ENCODE measurements around the gene SUN5. TPM values are rescaled to one million over a fixed set of nuclear protein-coding genes. Genes with fewer than 3 reads are reported as not detected.

SUN5 gene
- total RNA-seq, 2 donors from 2014 or later = not detected

GRCh38 chr20:33030569-33030968 is 26.3 kb upstream of the SUN5 start:
- Histone ChIP-seq H3K27me3 (ENCODE audit: control insufficient read depth, insufficient read depth, low read length, poor library complexity, severe bottlenecking) (no peaks in the 10 kb centered on the region), H3K9me3 (ENCODE audit: control insufficient read depth, low read length) (no peaks in the 10 kb centered on the region), H3K9ac (ENCODE audit: extremely low read depth, low read length, poor library complexity, severe bottlenecking) (no peak overlapping the region), H3K4me1 (ENCODE audit: control insufficient read depth, insufficient read depth, low read length) (no peaks in the 10 kb centered on the region), H3K27ac (ENCODE audit: low read depth, low read length) (no peak overlapping the region), H3K4me3 (ENCODE audit: low read length) (no peak overlapping the region), H3K36me3 (ENCODE audit: control insufficient read depth, insufficient read depth, low read length) (no peaks in the 10 kb centered on the region)
- TF ChIP-seq CTCF (conservative IDR thresholded peaks at IDR 0.05) = no peak
- Mint-ChIP-seq H3K27ac (no peak overlapping the region), H3K9me3 (no peaks in the 10 kb centered on the region), H3K4me3 (no peak overlapping the region), H3K4me1 (no peaks in the 10 kb centered on the region), H3K27me3 (ENCODE audit: insufficient read depth) (peaks cover 9% of the 10 kb centered on the region), H3K36me3 (ENCODE audit: low read depth) (no peaks in the 10 kb centered on the region)
- WGBS, 2 experiments (ENCODE audit: insufficient coverage in 1 of 2, insufficient read length in 1 of 2) = 89 to 91% methylated on average over 4 to 6 of the region's 6 CpGs
- DNase-seq = no peak

- Histone ChIP-seq H3K9ac (ENCODE audit: extremely low read depth, low read length, poor library complexity, severe bottlenecking) (no peak overlapping the region), H3K36me3 (ENCODE audit: control insufficient read depth, insufficient read depth, low read length) (no peaks in the 10 kb centered on the region), H3K4me3 (ENCODE audit: low read length) (no peak overlapping the region), H3K27ac (ENCODE audit: low read depth, low read length) (no peak overlapping the region), H3K27me3 (ENCODE audit: control insufficient read depth, insufficient read depth, low read length, poor library complexity, severe bottlenecking) (no peaks in the 10 kb centered on the region), H3K9me3 (ENCODE audit: control insufficient read depth, low read length) (no peaks in the 10 kb centered on the region), H3K4me1 (ENCODE audit: control insufficient read depth, insufficient read depth, low read length) (no peaks in the 10 kb centered on the region)
- TF ChIP-seq CTCF (conservative IDR thresholded peaks at IDR 0.05) = no peak
- no peak overlapping the region for H3K27ac Mint-ChIP-seq
- no peaks in the 10 kb centered on the region for H3K4me1 Mint-ChIP-seq
- H3K36me3 Mint-ChIP-seq (ENCODE audit: low read depth) = no peaks in the 10 kb centered on the region
- H3K4me3 Mint-ChIP-seq = no peak overlapping the region
- no peaks in the 10 kb centered on the region for H3K9me3 Mint-ChIP-seq
- no peak for DNase-seq
- 89 to 94% methylated on average over 7 to 9 of the region's 9 CpGs for WGBS, 2 experiments (ENCODE audit: insufficient coverage in 1 of 2, insufficient read length in 1 of 2)
- H3K27me3 Mint-ChIP-seq (ENCODE audit: insufficient read depth) = peaks cover 6% of the 10 kb centered on the region
Measured at GRCh38 chr20:33030076-33030475, 25.8 kb upstream of the SUN5 start.

GRCh38 chr20:33028875-33029274 is 24.6 kb upstream of the SUN5 start:
- no peak overlapping the region for H3K4me3 Mint-ChIP-seq
- Histone ChIP-seq H3K27ac (ENCODE audit: low read depth, low read length) (no peak overlapping the region), H3K9ac (ENCODE audit: extremely low read depth, low read length, poor library complexity, severe bottlenecking) (no peak overlapping the region), H3K4me3 (ENCODE audit: low read length) (no peak overlapping the region), H3K27me3 (ENCODE audit: control insufficient read depth, insufficient read depth, low read length, poor library complexity, severe bottlenecking) (no peaks in the 10 kb centered on the region), H3K4me1 (ENCODE audit: control insufficient read depth, insufficient read depth, low read length) (no peaks in the 10 kb centered on the region), H3K9me3 (ENCODE audit: control insufficient read depth, low read length) (no peaks in the 10 kb centered on the region), H3K36me3 (ENCODE audit: control insufficient read depth, insufficient read depth, low read length) (no peaks in the 10 kb centered on the region)
- no peaks in the 10 kb centered on the region for H3K36me3 Mint-ChIP-seq (ENCODE audit: low read depth)
- WGBS, 2 experiments (ENCODE audit: insufficient coverage in 1 of 2, insufficient read length in 1 of 2) = 95 to 96% methylated on average over 4 to 7 of the region's 7 CpGs
- peak; percentile 12 for TF ChIP-seq CTCF (conservative IDR thresholded peaks at IDR 0.05)
- H3K27me3 Mint-ChIP-seq (ENCODE audit: insufficient read depth) = peaks cover 4% of the 10 kb centered on the region
- no peak overlapping the region for H3K27ac Mint-ChIP-seq
- no peaks in the 10 kb centered on the region for H3K9me3 Mint-ChIP-seq
- H3K4me1 Mint-ChIP-seq = no peaks in the 10 kb centered on the region
- DNase-seq = no peak
